H1 (cell line): ENCODE results near the gene MRTFB. TPM values are rescaled to one million over a fixed set of nuclear protein-coding genes. Genes with fewer than 3 reads are reported as not detected.

Experiments
- CTCF ChIA-PET: fragments of 300-600 bp; sonication (Branson Sonifier 250); formaldehyde crosslinking; loops from one replicate; lab custom pipeline; 2021; ENCODE audit not compliant: partially characterized antibody; lab: Charles Lee
- POLR2A ChIA-PET: fragments of 300-600 bp; sonication (Branson Sonifier 250); formaldehyde crosslinking; loops from one replicate; lab custom pipeline; 2021; ENCODE audit warnings: inconsistent platforms; ENCODE audit not compliant: partially characterized antibody; lab: Charles Lee
- DNase-seq, 2 experiments: peaks; one replicate each; pipeline versions ENCODE4 v3.0.0 to v3.0.0-alpha.2; 2010 to 2022; ENCODE audit warnings: low spot score in 2 of 2, low read depth in 1 of 2, mixed read lengths in 1 of 2
- FAIRE-seq: peaks from 2 replicates; lab custom pipeline; 2011; peaks lifted over from hg19 to GRCh38; lab: Jason Lieb, UNC
- H2AFZ ChIP-seq: 2 replicates; pipeline ENCODE4 v1.8.1; 2012; ENCODE audit warnings: low read length, inconsistent platforms
- H2AK5ac ChIP-seq: 2 replicates; pipeline ENCODE4 v1.6.1; 2013; ENCODE audit warnings: low read depth, low read length
- H2BK120ac ChIP-seq: replicated peaks from 2 replicates; pipeline ENCODE3; 2013; ENCODE audit warnings: low read depth, low read length, inconsistent platforms
- H2BK12ac ChIP-seq: 2 replicates; pipeline ENCODE4 v1.6.1; 2013; ENCODE audit warnings: low read depth, low read length
- H2BK15ac ChIP-seq: 2 replicates; pipeline ENCODE4 v1.6.1; 2013; ENCODE audit warnings: low read length
- H2BK20ac ChIP-seq: 2 replicates; pipeline ENCODE4 v1.6.1; 2013; ENCODE audit warnings: low read length
- H2BK5ac ChIP-seq: 2 replicates; pipeline ENCODE4 v1.6.1; 2013; ENCODE audit warnings: low read depth, low read length
- H3K14ac ChIP-seq: 2 replicates; pipeline ENCODE4 v1.6.1; 2013; ENCODE audit warnings: inconsistent platforms; ENCODE audit not compliant: insufficient read length
- H3K18ac ChIP-seq: 2 replicates; pipeline ENCODE4 v1.6.1; 2013; ENCODE audit warnings: low read length; ENCODE audit errors: extremely low read depth
- H3K23ac ChIP-seq: 2 replicates; pipeline ENCODE4 v1.6.1; 2013; ENCODE audit warnings: inconsistent platforms; ENCODE audit not compliant: insufficient read length
- H3K23me2 ChIP-seq: 2 replicates; pipeline ENCODE4 v1.6.1; 2013; ENCODE audit warnings: low read depth, low read length
- H3K27ac ChIP-seq: 2 replicates; pipeline ENCODE4 v1.6.1; 2011; ENCODE audit warnings: low read depth, low read length, inconsistent platforms
- H3K27me3 ChIP-seq, 4 experiments: replicated peaks in 1 of 4; 1 replicate in 1 of 4; 2 replicates in 3 of 4; pipeline versions ENCODE4 v1.6.1 to v1.8.1; 2011 to 2013; ENCODE audit warnings: low read length in 3 of 4, mild to moderate bottlenecking in 3 of 4, inconsistent platforms in 2 of 4, mixed read lengths in 2 of 4, moderate library complexity in 1 of 4; ENCODE audit not compliant: control insufficient read depth in 3 of 4, insufficient read depth in 3 of 4; ENCODE audit errors: extremely low read depth in 1 of 4
- H3K36me3 ChIP-seq, 4 experiments: 2 replicates each; pipeline versions ENCODE4 v1.6.1 to v1.8.1; 2011 to 2013; ENCODE audit warnings: mild to moderate bottlenecking in 4 of 4, low read length in 3 of 4, moderate library complexity in 2 of 4, control low read depth in 1 of 4, inconsistent platforms in 1 of 4; ENCODE audit not compliant: insufficient read depth in 4 of 4, control insufficient read depth in 2 of 4
- H3K4ac ChIP-seq: replicated peaks from 2 replicates; pipeline ENCODE3; 2013; ENCODE audit warnings: low read length, low read depth, mixed read lengths, inconsistent platforms; ENCODE audit not compliant: insufficient read length
- H3K4me1 ChIP-seq, 4 experiments: replicated peaks in 1 of 4; 1 replicate in 1 of 4; 2 replicates in 3 of 4; pipeline versions ENCODE4 v1.6.1 to v1.8.1; 2011 to 2013; ENCODE audit warnings: low read length in 3 of 4, inconsistent platforms in 2 of 4, mixed read lengths in 1 of 4; ENCODE audit not compliant: insufficient read depth in 4 of 4, control insufficient read depth in 3 of 4
- H3K4me2 ChIP-seq, 2 experiments: 2 replicates each; pipeline versions ENCODE4 v1.6.1 to v1.8.1; 2011 to 2013; ENCODE audit warnings: low read depth in 2 of 2, low read length in 2 of 2, control low read depth in 1 of 2, inconsistent platforms in 1 of 2, mild to moderate bottlenecking in 1 of 2; ENCODE audit not compliant: insufficient read depth in 1 of 2
- H3K4me3 ChIP-seq, 4 experiments: fragments of 200-600, 300-600 bp in 1 of 4; sonication (generic), shearing (Covaris generic), sonication (Bioruptor Twin) in 1 of 4; 2 replicates each; pipeline versions ENCODE4 v1.5.1 to v1.8.1; 2011 to 2016; ENCODE audit warnings: low read length in 4 of 4, low read depth in 3 of 4, control low read depth in 2 of 4, inconsistent platforms in 2 of 4, mild to moderate bottlenecking in 2 of 4, mixed read lengths in 1 of 4, moderate library complexity in 1 of 4; ENCODE audit not compliant: insufficient read depth in 2 of 4; ENCODE audit errors: extremely low read depth in 1 of 4
- H3K56ac ChIP-seq: replicated peaks from 2 replicates; pipeline ENCODE3; 2013; ENCODE audit warnings: low read depth, mild to moderate bottlenecking, mixed read lengths, low read length, inconsistent platforms; ENCODE audit not compliant: insufficient read length
- H3K79me1 ChIP-seq: 2 replicates; pipeline ENCODE4 v1.6.1; 2013; ENCODE audit warnings: low read depth, low read length, control low read depth
- H3K79me2 ChIP-seq, 2 experiments: 2 replicates each; pipeline versions ENCODE4 v1.6.1 to v1.8.1; 2012 to 2013; ENCODE audit warnings: low read length in 2 of 2, mild to moderate bottlenecking in 2 of 2, inconsistent platforms in 1 of 2; ENCODE audit not compliant: insufficient read depth in 2 of 2, control insufficient read depth in 1 of 2
- H3K9ac ChIP-seq, 4 experiments: replicated peaks in 1 of 4; 1 replicate in 1 of 4; 2 replicates in 3 of 4; pipeline versions ENCODE4 v1.6.1 to v1.8.1; 2011 to 2013; ENCODE audit warnings: low read depth in 3 of 4, low read length in 3 of 4, control low read depth in 2 of 4, mild to moderate bottlenecking in 2 of 4, moderate library complexity in 2 of 4, inconsistent platforms in 1 of 4; ENCODE audit errors: extremely low read depth in 1 of 4
- H3K9me3 ChIP-seq, 2 experiments: 2 replicates each; pipeline versions ENCODE4 v1.6.1 to v1.8.1; 2012 to 2013; ENCODE audit warnings: mild to moderate bottlenecking in 2 of 2, moderate library complexity in 2 of 2, control low read depth in 1 of 2, inconsistent platforms in 1 of 2, low read depth in 1 of 2, low read length in 1 of 2, mixed read lengths in 1 of 2; ENCODE audit not compliant: insufficient read depth in 2 of 2
- H4K20me1 ChIP-seq, 2 experiments: replicated peaks in 1 of 2; 2 replicates each; pipeline versions ENCODE3 to v1.8.1; 2011 to 2013; ENCODE audit warnings: inconsistent platforms in 2 of 2, low read length in 2 of 2, mild to moderate bottlenecking in 1 of 2; ENCODE audit not compliant: insufficient read depth in 2 of 2, control insufficient read depth in 1 of 2
- H4K5ac ChIP-seq: 2 replicates; pipeline ENCODE4 v1.6.1; 2013; ENCODE audit warnings: low read length, low read depth, mixed read lengths, inconsistent platforms; ENCODE audit not compliant: insufficient read length
- H4K8ac ChIP-seq: 2 replicates; pipeline ENCODE4 v1.8.0; 2013; ENCODE audit warnings: mild to moderate bottlenecking, moderate library complexity, low read length, inconsistent platforms; ENCODE audit not compliant: insufficient read depth; ENCODE audit errors: extremely low read depth
- H4K91ac ChIP-seq: replicated peaks from 2 replicates; pipeline ENCODE3; 2013; ENCODE audit warnings: low read length, mixed read lengths, inconsistent platforms; ENCODE audit not compliant: insufficient read length
- ATF3 ChIP-seq: IDR thresholded peaks from 2 replicates; pipeline ENCODE4 v1.6.1; 2011; ENCODE audit warnings: low read depth, mild to moderate bottlenecking, low read length; ENCODE audit not compliant: insufficient read depth
- CTCF ChIP-seq, 3 experiments: IDR thresholded peaks; 1 replicate in 2 of 3; 2 replicates in 1 of 3; pipeline versions ENCODE4 v1.5.1 to v1.6.1; 2011; ENCODE audit warnings: low read length in 3 of 3, mild to moderate bottlenecking in 3 of 3, inconsistent platforms in 2 of 3, low read depth in 1 of 3, moderate library complexity in 1 of 3; ENCODE audit not compliant: insufficient read depth in 1 of 3; ENCODE audit errors: control extremely low read depth in 1 of 3
- MAFK ChIP-seq: IDR thresholded peaks from 2 replicates; pipeline ENCODE4 v1.6.1; 2012; ENCODE audit warnings: low read depth, mild to moderate bottlenecking, improper control_type of control experiment, low read length
- WGBS, 2 experiments: shearing (Covaris generic) in 1 of 2; methylation state at CpG; one replicate each; pipeline versions ENCODE4 v1.1.6 to v1.1.7; 2013 to 2015; ENCODE audit warnings: low lambda C conversion rate in 2 of 2, mixed read lengths in 2 of 2, inconsistent platforms in 1 of 2, low coverage in 1 of 2, missing lambda C conversion rate in 1 of 2; ENCODE audit not compliant: insufficient replicate concordance in 2 of 2, insufficient coverage in 1 of 2, insufficient read length in 1 of 2; ENCODE audit errors: extremely low coverage in 1 of 2, missing lambda C conversion rate in 1 of 2; 5-methylcytosine and 5-hydroxymethylcytosine counted together
- polyA plus RNA-seq, 7 experiments: library from polyadenylated mRNA; depleted of rRNA in 3 of 7; stranded (reverse) in 5 of 7; unstranded in 2 of 7; fragments of >200 nt in 5 of 7; fragments of 200-250 nt in 2 of 7; gene quantifications; 1 replicate in 5 of 7; 2 replicates in 1 of 7; 4 replicates in 1 of 7; pipeline versions ENCODE4 v1.2.1 to v1.2.3, GENCODE V29; 2011 to 2013; ENCODE audit warnings: missing spikeins in 2 of 7, mixed read lengths in 2 of 7
- total RNA-seq: library from RNA; stranded (reverse); fragmentation: NEBNext Ultra II Directional; extraction: Animal tissue kit (Norgen Biotek cat#: 25700); gene quantifications from 2 replicates; pipeline ENCODE4 v1.2.1, GENCODE V29; 2021

MRTFB gene
- total and polyA plus RNA-seq, 2 of the 8 experiments (the other 6 are each of a cell fraction or from before 2014, with no cell fraction given) = 13.5 to 34.9 TPM

GRCh38 chr16:14097182-14097959 lies 26.3 kb downstream of the MRTFB start:
- Histone ChIP-seq H3K79me1 (no peaks in the 10 kb centered on the region), H3K27me3 (peaks cover 0 to 1% (median 0%) of the 10 kb centered on the region in 4 experiments; a peak in 1 of 7 replicates), H3K4me1 (peaks cover 0 to 2% (median under 1%) of the 10 kb centered on the region in 4 experiments; a peak in 3 of 7 replicates), H3K79me2 (peaks cover 0 to 64% of the 10 kb centered on the region in 2 experiments; a peak in 2 of 4 replicates), H4K5ac (no peak overlapping the region), H2BK120ac (no peak overlapping the region), H3K4me2 (no peak overlapping the region), H3K14ac (no peak overlapping the region), H2BK12ac (no peak overlapping the region), H3K18ac (no peak overlapping the region), H3K9ac (no peak overlapping the region), H2AK5ac (no peak overlapping the region), H4K20me1 (peaks cover 2 to 5% of the 10 kb centered on the region in 2 experiments), H3K23ac (no peak overlapping the region), H2BK20ac (no peak overlapping the region), H3K56ac (no peak overlapping the region), H3K36me3 (no peaks in the 10 kb centered on the region), H3K4me3 (no peak overlapping the region), H3K23me2 (no peaks in the 10 kb centered on the region), H3K27ac (no peak overlapping the region), H2BK15ac (no peak overlapping the region), H2BK5ac (no peak overlapping the region), H4K91ac (no peak overlapping the region), H2AFZ (no peak overlapping the region), H3K9me3 (no peaks in the 10 kb centered on the region), H3K4ac (no peak overlapping the region), H4K8ac (no peak overlapping the region)
- ChIA-PET POLR2A (no interaction called here), CTCF (interaction anchor here (1.4 kb wide), 1 partner anchor 12 kb away, joined by 8 read pairs; no protein-coding TSS in a partner anchor)
- DNase-seq (no peak), FAIRE-seq (no peak)
- 82% methylated on average over 4 of the region's 4 CpGs; no CpG with 5 or more reads in 1 of the 2 experiments for WGBS, 2 experiments
- no peak for TF ChIP-seq CTCF (IDR thresholded peaks at IDR 0.05; ENCODE audit: control extremely low read depth in 1 of 3, insufficient read depth in 1 of 3, low read depth in 1 of 3, low read length in 3 of 3)
- TF ChIP-seq ATF3 = no peak
- no peak for TF ChIP-seq MAFK
